NCI-H460 (cell line): ENCODE data around the gene DDX10. TPM values are rescaled to one million over a fixed set of nuclear protein-coding genes. Genes with fewer than 3 reads are reported as not detected.
A peak's percentile ranks its signal among the peaks of the same experiment; 100 is the strongest.
"Not testable (repeated sequence)": the region's sequence is repeated elsewhere in the genome, so short reads cannot be mapped to it uniquely, and the experiment has no call there.

Experiments used
- DNase-seq: peaks from one replicate; pipeline ENCODE4 v3.0.0-alpha.2; 2016; ENCODE audit warnings: low read depth; ENCODE audit errors: extremely low read depth
- total RNA-seq: library from RNA; depleted of rRNA; stranded (reverse); fragments of >200 nt; shearing (Covaris generic); gene quantifications from 2 replicates; pipeline ENCODE4 v1.2.3, GENCODE V29; 2014

DDX10 gene
- total RNA-seq, 1 experiment from 2014 or later, result 277 TPM

DNA sequence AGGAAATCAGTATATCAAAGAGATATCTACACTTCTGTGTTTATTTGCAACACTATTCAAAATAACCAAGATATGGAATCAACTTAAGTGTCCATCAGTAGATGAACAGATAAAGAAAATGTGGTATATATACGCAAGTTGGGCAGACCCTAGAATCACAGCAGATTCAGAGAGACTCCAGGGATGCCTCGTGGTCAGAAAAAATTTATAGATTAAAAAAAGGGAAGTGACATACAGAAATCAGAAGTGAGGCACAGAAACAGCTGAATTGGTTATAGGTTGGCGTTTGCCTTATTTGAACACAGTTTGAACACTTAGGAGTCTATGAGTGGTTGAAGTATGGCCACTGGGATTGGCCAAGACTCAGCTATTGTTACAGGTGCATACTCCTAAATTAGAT, 10.8 kb upstream of the DDX10 start:
- DNase-seq, result not testable (repeated sequence)

- peak; percentile 47 for DNase-seq
Measured at GRCh38 chr11:108654994-108655631, 9.8 kb upstream of the DDX10 start.

DNA sequence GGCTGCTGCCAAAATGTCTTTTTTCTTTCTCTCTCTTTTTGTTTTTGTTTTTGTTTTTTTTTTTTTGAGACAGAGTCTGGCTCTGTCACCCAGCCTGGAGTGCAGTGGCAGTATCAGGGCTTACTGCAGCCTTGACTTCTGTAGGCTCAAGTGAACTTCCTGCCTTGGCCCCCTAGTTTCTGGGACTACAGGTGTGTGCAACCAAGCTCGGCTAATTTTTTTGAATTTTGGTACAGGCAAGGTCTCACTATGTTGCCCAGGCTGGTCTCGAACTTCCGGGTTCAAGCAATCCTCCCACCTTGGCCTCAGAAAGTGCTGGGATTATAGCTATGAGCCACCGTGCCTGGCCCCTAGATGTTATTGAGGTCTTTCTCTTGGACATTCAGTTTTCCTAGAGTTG, 2.2 kb upstream of the DDX10 start:
- no peak for DNase-seq

GRCh38 chr11:108663154-108663877, 1.6 kb upstream of the DDX10 start:
- DNase-seq, result no peak

GRCh38 chr11:108666373-108666772, 1.5 kb downstream of the DDX10 start:
- DNase-seq, result no peak

GRCh38 chr11:108669286-108669685, 4.4 kb downstream of the DDX10 start:
- no peak for DNase-seq

DNA sequence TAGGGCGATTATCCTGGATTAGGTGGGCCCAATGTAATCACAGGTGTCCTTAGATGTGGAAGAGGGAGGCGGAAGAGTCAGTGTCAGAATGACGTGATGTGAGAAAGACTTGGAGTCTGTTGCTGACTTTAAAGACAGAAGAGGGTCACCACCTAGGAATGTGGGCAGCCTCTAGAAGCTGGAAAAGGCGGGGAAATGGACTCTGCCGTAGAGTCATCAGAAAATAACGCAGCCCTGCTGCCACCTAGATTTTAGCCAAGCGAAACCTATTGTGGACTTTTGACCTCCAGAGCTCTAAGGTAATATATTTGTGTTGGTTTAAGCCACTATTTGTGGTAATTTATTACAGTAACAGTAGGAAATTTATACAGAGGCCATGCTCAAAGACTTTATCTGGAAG, 4.8 kb downstream of the DDX10 start:
- DNase-seq, result no peak

- no peak for DNase-seq
Measured at GRCh38 chr11:108670451-108670850, 5.6 kb downstream of the DDX10 start.

DNA sequence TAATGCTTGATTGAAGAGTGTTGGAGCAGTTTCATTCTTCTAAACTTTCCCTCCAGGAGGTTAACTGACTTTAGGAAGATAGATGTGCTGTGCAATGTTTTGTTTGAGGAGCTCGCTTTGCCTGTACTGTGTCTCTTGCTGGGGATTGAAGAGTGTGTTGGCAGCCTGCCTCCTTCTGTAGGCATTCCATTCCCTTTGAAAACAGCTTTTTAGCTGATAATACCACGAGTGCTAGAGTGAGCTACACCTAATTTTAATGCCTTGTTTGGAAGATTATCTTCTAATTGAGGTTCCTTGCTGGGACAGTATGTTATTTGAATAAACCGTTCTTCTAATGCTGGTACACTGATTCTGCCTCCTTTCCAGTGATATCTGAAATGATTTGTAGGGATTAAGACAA, 7.2 kb downstream of the DDX10 start:
- no peak for DNase-seq

DNA sequence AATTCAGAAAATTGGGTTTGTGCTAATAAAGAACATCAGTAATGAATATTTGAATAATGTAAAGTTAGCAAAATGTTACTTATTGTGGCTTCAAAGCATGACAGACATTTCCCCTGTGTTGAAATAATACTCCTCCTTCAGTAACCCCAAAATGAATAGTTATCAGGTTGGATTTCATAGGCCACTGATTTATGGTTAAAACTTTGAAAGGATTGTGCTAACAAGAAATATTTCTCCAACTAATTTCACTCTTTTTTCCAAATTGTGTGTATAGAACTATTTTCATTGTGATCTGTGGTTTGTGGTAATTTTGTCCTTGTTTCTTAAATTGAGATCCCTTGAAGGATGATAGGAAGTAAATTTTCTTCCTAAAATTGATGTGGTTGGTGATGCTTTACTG, 7.9 kb downstream of the DDX10 start:
- no peak for DNase-seq

GRCh38 chr11:108679045-108679444, 14.2 kb downstream of the DDX10 start:
- no peak for DNase-seq

GRCh38 chr11:108680271-108680670, 15.4 kb downstream of the DDX10 start:
- no peak for DNase-seq

- DNase-seq, result no peak
Measured at GRCh38 chr11:108685419-108686130, 20.7 kb downstream of the DDX10 start.

DNA sequence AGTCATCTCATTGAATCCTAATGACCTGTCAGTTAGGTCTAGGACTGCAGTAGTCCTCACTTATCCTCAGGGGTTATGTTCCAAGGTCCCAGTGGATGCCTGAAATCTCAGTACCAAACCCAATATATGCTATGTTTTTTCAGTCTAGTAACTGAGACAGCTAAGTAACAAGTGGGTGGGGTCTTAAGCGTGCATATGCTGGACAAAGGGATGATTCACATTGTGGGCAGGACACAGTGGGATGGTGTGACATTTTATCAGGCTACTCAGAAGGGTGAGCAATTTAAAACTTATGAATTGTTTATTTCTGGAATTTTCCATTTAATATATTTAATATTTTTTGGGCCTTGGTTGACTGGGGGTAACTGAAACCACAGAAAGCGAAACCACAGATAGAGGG, 29.0 kb downstream of the DDX10 start:
- DNase-seq, result peak; percentile 3

DNA sequence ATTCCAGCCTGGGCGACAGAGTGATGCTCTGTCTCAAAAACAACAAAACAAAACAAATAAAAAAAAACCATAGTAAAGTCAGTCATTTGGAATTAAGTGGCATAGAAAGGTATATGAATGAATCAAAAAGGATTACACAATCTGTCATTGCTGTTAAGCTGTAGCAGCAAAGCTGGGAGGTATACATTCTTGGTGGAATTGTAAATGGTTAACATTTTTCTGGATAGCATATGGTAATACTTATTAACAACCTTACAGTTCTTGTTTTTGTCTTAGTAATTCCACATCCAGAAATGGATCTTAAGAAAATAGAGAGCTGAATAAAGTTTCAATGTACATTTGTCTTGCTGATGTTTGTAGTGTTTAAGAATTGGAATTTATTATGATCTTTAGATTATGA, 30.0 kb downstream of the DDX10 start:
- DNase-seq, result no peak

DNA sequence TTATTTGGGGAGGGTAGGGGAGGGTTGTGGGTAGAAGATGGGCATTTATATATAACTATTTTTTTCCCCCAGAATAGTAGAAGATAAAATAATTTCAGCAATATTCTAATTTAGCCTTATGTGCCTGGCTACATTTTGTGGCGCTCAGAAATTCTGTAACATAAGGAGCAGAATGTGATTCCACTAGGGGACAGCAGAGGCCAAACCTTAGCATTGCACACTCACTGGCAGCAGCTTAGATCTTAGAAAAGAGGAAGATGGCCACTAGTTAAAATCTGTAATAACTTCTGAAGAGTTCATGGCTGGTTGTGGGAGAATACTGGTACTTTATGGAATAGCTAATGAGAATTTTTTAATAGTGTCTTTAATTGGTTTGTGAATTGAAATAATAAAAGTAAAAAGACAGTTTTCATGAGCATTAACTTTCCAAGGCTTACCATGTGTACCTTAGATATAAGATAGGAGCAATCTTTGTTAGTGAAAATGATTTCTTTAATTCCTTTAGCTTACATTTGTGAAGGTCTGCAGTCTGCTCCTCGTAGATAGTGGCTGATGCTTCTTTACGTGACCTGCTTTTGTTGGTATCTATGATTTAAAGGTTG, 33.1 kb downstream of the DDX10 start:
- peak; percentile 64 for DNase-seq

DNA sequence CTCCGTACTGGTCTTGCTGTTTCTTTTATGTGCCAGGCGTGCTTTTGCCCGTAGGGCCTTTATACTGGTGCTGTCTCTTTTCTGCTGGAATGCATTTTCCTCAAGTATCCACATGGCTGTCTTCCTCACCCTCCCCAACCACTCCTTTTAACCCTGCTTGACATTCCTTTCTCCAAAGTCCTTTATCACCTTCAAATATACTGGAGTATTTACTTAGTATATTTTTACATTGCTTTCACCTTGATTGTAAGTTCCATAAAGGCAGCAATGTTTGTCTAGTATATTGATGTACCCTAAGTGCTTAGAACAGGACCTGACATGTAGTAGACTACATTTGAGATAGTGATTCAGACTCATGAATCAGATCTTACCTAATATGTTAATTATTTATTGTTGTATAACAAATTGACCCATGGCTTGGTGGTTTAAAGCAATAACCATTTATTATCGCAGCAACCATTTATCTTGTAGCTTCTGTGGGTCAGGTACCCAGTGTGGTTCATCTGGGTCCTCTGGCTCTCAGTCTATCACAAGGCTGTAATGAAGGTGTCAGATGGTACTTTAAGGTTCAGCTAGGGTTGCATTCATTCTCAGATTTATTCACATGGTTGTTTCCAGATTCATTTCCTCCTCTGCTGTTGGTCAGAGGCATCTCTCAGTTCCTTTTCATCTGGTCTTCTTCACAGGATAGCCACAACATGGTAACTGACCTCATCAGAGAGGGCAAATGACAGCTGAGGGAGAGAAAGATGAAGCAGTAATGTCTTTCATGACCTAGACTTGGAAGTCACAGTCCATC, 34.2 kb downstream of the DDX10 start:
- DNase-seq, result no peak

DNA sequence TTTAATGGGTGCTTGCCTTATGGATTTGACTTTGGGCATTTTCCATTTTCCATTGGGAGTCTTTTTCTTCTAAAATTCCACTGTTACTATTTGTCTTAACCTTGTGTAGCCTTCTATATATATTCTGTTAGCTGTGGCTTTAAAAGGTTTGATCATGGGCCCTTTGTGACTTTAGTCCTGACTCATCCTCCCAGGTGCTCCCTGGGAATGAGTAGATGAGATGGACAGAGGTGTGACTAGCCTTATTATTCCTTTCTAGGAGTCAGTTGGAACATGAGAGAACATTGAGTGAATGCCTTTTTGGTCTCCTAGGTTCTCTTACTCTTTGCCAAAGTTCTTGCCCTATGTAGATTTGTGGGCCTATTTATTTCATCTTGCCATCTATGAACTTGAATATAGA, 39.0 kb downstream of the DDX10 start:
- no peak for DNase-seq

DNA sequence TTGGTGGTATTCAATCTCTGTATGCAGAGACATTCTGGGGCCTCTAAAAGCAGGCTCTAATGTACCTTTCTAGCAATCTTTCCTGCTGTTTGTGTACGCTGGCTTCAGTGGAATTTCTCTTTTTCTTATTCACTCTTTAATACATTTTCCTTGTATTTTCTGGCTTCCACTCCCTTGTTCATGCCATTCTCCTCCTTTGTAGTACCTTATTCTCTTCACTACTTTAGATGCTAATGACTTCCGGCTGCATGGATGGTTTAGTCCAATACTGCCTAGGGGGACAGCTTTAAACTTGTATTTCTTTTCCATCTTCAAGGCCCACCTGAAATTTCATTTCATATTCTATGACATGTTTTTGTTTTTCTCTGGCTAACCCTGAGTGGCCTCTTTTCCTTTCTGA, 40.2 kb downstream of the DDX10 start:
- DNase-seq, result no peak

- DNase-seq, result no peak
Measured at GRCh38 chr11:108708173-108708572, 43.3 kb downstream of the DDX10 start.

- no peak for DNase-seq
Measured at GRCh38 chr11:108709741-108710140, 44.9 kb downstream of the DDX10 start.
